Body of pancreas (tissue), 4 donors: ENCODE data around the gene SESN2.

Source experiments
- POLR2A ChIP-seq, 3 donors: fragments of 450-650 bp; IDR thresholded peaks; one replicate each; pipeline ENCODE4 v1.6.1; 2016; ENCODE audit warnings: antibody characterized with exemption in 3 of 3, mild to moderate bottlenecking in 2 of 3
- TF ChIP-seq, protein P1 (sequence below), 7 experiments: fragments of 450-650 bp in 4 of 7; fragments of 200-600 bp in 3 of 7; sonication (generic) in 3 of 7; IDR thresholded peaks; one replicate each; pipeline ENCODE4 v1.5.1; 2016 to 2019; ENCODE audit warnings: antibody characterized with exemption in 7 of 7

DNA sequence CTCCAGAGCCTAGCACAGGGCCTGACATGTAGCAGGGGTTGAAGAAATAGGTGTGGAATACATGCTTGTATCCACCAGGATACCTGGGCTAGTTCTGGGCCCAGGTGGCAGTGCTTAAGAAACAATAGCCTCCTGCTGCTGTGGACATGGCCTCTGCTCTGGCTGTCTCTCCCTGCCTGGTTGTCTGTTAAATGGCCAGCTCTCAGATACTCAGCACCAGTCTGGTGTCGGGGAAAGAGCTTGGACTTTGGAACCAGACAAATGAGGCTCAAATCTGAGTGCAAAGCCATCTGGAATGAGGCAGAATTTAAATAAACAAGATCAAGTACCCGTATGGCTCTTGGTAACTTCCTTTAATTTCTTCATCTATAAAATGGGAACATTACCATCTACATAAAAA, 31.5 kb downstream of the SESN2 start:
- TF ChIP-seq, protein P1, sequence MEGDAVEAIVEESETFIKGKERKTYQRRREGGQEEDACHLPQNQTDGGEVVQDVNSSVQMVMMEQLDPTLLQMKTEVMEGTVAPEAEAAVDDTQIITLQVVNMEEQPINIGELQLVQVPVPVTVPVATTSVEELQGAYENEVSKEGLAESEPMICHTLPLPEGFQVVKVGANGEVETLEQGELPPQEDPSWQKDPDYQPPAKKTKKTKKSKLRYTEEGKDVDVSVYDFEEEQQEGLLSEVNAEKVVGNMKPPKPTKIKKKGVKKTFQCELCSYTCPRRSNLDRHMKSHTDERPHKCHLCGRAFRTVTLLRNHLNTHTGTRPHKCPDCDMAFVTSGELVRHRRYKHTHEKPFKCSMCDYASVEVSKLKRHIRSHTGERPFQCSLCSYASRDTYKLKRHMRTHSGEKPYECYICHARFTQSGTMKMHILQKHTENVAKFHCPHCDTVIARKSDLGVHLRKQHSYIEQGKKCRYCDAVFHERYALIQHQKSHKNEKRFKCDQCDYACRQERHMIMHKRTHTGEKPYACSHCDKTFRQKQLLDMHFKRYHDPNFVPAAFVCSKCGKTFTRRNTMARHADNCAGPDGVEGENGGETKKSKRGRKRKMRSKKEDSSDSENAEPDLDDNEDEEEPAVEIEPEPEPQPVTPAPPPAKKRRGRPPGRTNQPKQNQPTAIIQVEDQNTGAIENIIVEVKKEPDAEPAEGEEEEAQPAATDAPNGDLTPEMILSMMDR (IDR thresholded peaks at IDR 0.05), result no peak
- TF ChIP-seq POLR2A (IDR thresholded peaks at IDR 0.05), result no peak
